Measurements from ENCODE around the gene NGDN. TPM values are rescaled to one million over a fixed set of nuclear protein-coding genes. Genes with fewer than 3 reads are reported as not detected.

The NGDN gene
- total and polyA plus RNA-seq, 9 donors: 37.0 to 46.9 (median 39.6) TPM

GRCh38 chr14:23520899-23521533, 51.5 kb downstream of the NGDN start:
- H3K4me3 ChIP-seq (ENCODE audit: low read length): no peak overlapping the region
- DNase-seq: no peak
- no peaks in the 10 kb centered on the region for H3K4me1 ChIP-seq (ENCODE audit: control insufficient read depth, insufficient read depth, low read length)
- WGBS (ENCODE audit: insufficient coverage): 75% methylated on average over 6 of the region's 14 CpGs
- H3K9me3 ChIP-seq (replicated peaks; ENCODE audit: control insufficient read depth, low read depth, low read length): no peaks in the 10 kb centered on the region
- H3K36me3 ChIP-seq (ENCODE audit: control insufficient read depth, insufficient read depth, low read length): peaks cover 2% of the 10 kb centered on the region
- no peak overlapping the region for H3K27ac ChIP-seq (ENCODE audit: low read length)
- no peaks in the 10 kb centered on the region for H3K27me3 ChIP-seq (ENCODE audit: control insufficient read depth, insufficient read depth, low read length)

- 84% methylated on average over 12 of the region's 20 CpGs for WGBS (ENCODE audit: insufficient coverage)
- no peaks in the 10 kb centered on the region for H3K27me3 ChIP-seq (ENCODE audit: control insufficient read depth, insufficient read depth, low read length)
- H3K4me3 ChIP-seq (ENCODE audit: low read length): no peak overlapping the region
- no peaks in the 10 kb centered on the region for H3K9me3 ChIP-seq (replicated peaks; ENCODE audit: control insufficient read depth, low read depth, low read length)
- DNase-seq: no peak
- H3K27ac ChIP-seq (ENCODE audit: low read length): no peak overlapping the region
- H3K4me1 ChIP-seq (ENCODE audit: control insufficient read depth, insufficient read depth, low read length): no peaks in the 10 kb centered on the region
- peaks cover 3% of the 10 kb centered on the region for H3K36me3 ChIP-seq (ENCODE audit: control insufficient read depth, insufficient read depth, low read length)
Measured at GRCh38 chr14:23521785-23522640, 52.5 kb downstream of the NGDN start.

- no peaks in the 10 kb centered on the region for H3K9me3 ChIP-seq (replicated peaks; ENCODE audit: control insufficient read depth, low read depth, low read length)
- no peak overlapping the region for H3K4me3 ChIP-seq (ENCODE audit: low read length)
- H3K27ac ChIP-seq (ENCODE audit: low read length): no peak overlapping the region
- peaks cover 8% of the 10 kb centered on the region for H3K36me3 ChIP-seq (ENCODE audit: control insufficient read depth, insufficient read depth, low read length)
- no peak for DNase-seq
- H3K4me1 ChIP-seq (ENCODE audit: control insufficient read depth, insufficient read depth, low read length): no peaks in the 10 kb centered on the region
- H3K27me3 ChIP-seq (ENCODE audit: control insufficient read depth, insufficient read depth, low read length): no peaks in the 10 kb centered on the region
- 80% methylated on average over 3 of the region's 9 CpGs for WGBS (ENCODE audit: insufficient coverage)
Measured at GRCh38 chr14:23522643-23523198, 53.2 kb downstream of the NGDN start.

- DNase-seq: no peak
- WGBS (ENCODE audit: insufficient coverage): 86% methylated on average over 15 of the region's 16 CpGs
- no peak overlapping the region for H3K27ac ChIP-seq (ENCODE audit: low read length)
- no peaks in the 10 kb centered on the region for H3K27me3 ChIP-seq (ENCODE audit: control insufficient read depth, insufficient read depth, low read length)
- H3K36me3 ChIP-seq (ENCODE audit: control insufficient read depth, insufficient read depth, low read length): peaks cover 8% of the 10 kb centered on the region
- no peaks in the 10 kb centered on the region for H3K9me3 ChIP-seq (replicated peaks; ENCODE audit: control insufficient read depth, low read depth, low read length)
- H3K4me3 ChIP-seq (ENCODE audit: low read length): no peak overlapping the region
- no peaks in the 10 kb centered on the region for H3K4me1 ChIP-seq (ENCODE audit: control insufficient read depth, insufficient read depth, low read length)
Measured at GRCh38 chr14:23523229-23524016, 53.9 kb downstream of the NGDN start.

GRCh38 chr14:23524954-23525353, 55.5 kb downstream of the NGDN start:
- Histone ChIP-seq H3K27ac (ENCODE audit: low read length) (no peak overlapping the region), H3K4me3 (ENCODE audit: low read length) (no peak overlapping the region), H3K4me1 (ENCODE audit: control insufficient read depth, insufficient read depth, low read length) (no peaks in the 10 kb centered on the region), H3K27me3 (ENCODE audit: control insufficient read depth, insufficient read depth, low read length) (no peaks in the 10 kb centered on the region), H3K36me3 (ENCODE audit: control insufficient read depth, insufficient read depth, low read length) (peaks cover 8% of the 10 kb centered on the region), H3K9me3 (replicated peaks; ENCODE audit: control insufficient read depth, low read depth, low read length) (no peaks in the 10 kb centered on the region)
- DNase-seq: no peak
- 91% methylated on average over 11 of the region's 14 CpGs for whole genome bisulfite sequencing (ENCODE audit: insufficient coverage)

GRCh38 chr14:23525611-23526010, 56.1 kb downstream of the NGDN start:
- H3K27ac ChIP-seq (ENCODE audit: low read length): no peak overlapping the region
- peaks cover 8% of the 10 kb centered on the region for H3K36me3 ChIP-seq (ENCODE audit: control insufficient read depth, insufficient read depth, low read length)
- no peaks in the 10 kb centered on the region for H3K9me3 ChIP-seq (replicated peaks; ENCODE audit: control insufficient read depth, low read depth, low read length)
- 80% methylated on average over 7 of the region's 8 CpGs for WGBS (ENCODE audit: insufficient coverage)
- no peak overlapping the region for H3K4me3 ChIP-seq (ENCODE audit: low read length)
- no peaks in the 10 kb centered on the region for H3K27me3 ChIP-seq (ENCODE audit: control insufficient read depth, insufficient read depth, low read length)
- no peaks in the 10 kb centered on the region for H3K4me1 ChIP-seq (ENCODE audit: control insufficient read depth, insufficient read depth, low read length)
- DNase-seq: no peak

Other genes starting within 250 kb of the NGDN start
- gene RNF212B, start 231.8 kb upstream of the NGDN start, total RNA-seq: not detected
- gene RNF212B, start 231.8 kb upstream of the NGDN start, polyA plus RNA-seq (ENCODE audit: insufficient read depth in 1 of 8, insufficient read length in 8 of 8, low replicate concordance in 1 of 8): under 1 TPM in 1 of 8 donors, not detected in 7; 0.52 TPM
- 8.6 TPM for gene HOMEZ, start 183.6 kb upstream of the NGDN start, total RNA-seq
- gene HOMEZ, start 183.6 kb upstream of the NGDN start, polyA plus RNA-seq (ENCODE audit: insufficient read depth in 1 of 8, insufficient read length in 8 of 8, low replicate concordance in 1 of 8): 10 to 100 TPM in 5 of 8 donors, 1 to 10 TPM in 3; 8.9 to 12.6 (median 11.1) TPM
- 7.5 TPM for gene PPP1R3E, start 166.8 kb upstream of the NGDN start, total RNA-seq
- 10 to 100 TPM in 5 of 8 donors, 1 to 10 TPM in 3; 8.0 to 19.2 (median 12.3) TPM for gene PPP1R3E, start 166.8 kb upstream of the NGDN start, polyA plus RNA-seq (ENCODE audit: insufficient read depth in 1 of 8, insufficient read length in 8 of 8, low replicate concordance in 1 of 8)
- 15.1 TPM for gene BCL2L2, start 162.9 kb upstream of the NGDN start, total RNA-seq
- gene BCL2L2, start 162.9 kb upstream of the NGDN start, polyA plus RNA-seq (ENCODE audit: insufficient read depth in 1 of 8, insufficient read length in 8 of 8, low replicate concordance in 1 of 8): 10 to 100 TPM; 26.1 to 39.3 (median 31.6) TPM
- 58.2 TPM for gene PABPN1, start 148.2 kb upstream of the NGDN start, total RNA-seq
- gene PABPN1, start 148.2 kb upstream of the NGDN start, polyA plus RNA-seq (ENCODE audit: insufficient read depth in 1 of 8, insufficient read length in 8 of 8, low replicate concordance in 1 of 8): 100 to 1,000 TPM; 103 to 134 (median 123) TPM
- 15.5 TPM for gene SLC22A17, start 116.8 kb upstream of the NGDN start, total RNA-seq
- 10 to 100 TPM; 18.2 to 26.8 (median 20.3) TPM for gene SLC22A17, start 116.8 kb upstream of the NGDN start, polyA plus RNA-seq (ENCODE audit: insufficient read depth in 1 of 8, insufficient read length in 8 of 8, low replicate concordance in 1 of 8)
- gene EFS, start 104.5 kb upstream of the NGDN start, total RNA-seq: 20.8 TPM
- gene EFS, start 104.5 kb upstream of the NGDN start, polyA plus RNA-seq (ENCODE audit: insufficient read depth in 1 of 8, insufficient read length in 8 of 8, low replicate concordance in 1 of 8): 10 to 100 TPM; 35.1 to 51.4 (median 45.4) TPM
- gene IL25, start 96.9 kb upstream of the NGDN start, total RNA-seq: not detected
- not detected for gene IL25, start 96.9 kb upstream of the NGDN start, polyA plus RNA-seq (ENCODE audit: insufficient read depth in 1 of 8, insufficient read length in 8 of 8, low replicate concordance in 1 of 8)
- gene CMTM5, start 92.7 kb upstream of the NGDN start, total RNA-seq: 1.1 TPM
- gene CMTM5, start 92.7 kb upstream of the NGDN start, polyA plus RNA-seq (ENCODE audit: insufficient read depth in 1 of 8, insufficient read length in 8 of 8, low replicate concordance in 1 of 8): 1 to 10 TPM in 6 of 8 donors, under 1 TPM in 2; 0.88 to 4.5 (median 2.5) TPM
- 0.66 TPM for gene MYH6, start 61.4 kb upstream of the NGDN start, total RNA-seq
- 1 to 10 TPM; 3.4 to 7.2 (median 4.4) TPM for gene MYH6, start 61.4 kb upstream of the NGDN start, polyA plus RNA-seq (ENCODE audit: insufficient read depth in 1 of 8, insufficient read length in 8 of 8, low replicate concordance in 1 of 8)
- 124 TPM for gene MYH7, start 34.0 kb upstream of the NGDN start, total RNA-seq
- gene MYH7, start 34.0 kb upstream of the NGDN start, polyA plus RNA-seq (ENCODE audit: insufficient read depth in 1 of 8, insufficient read length in 8 of 8, low replicate concordance in 1 of 8): 100 to 1,000 TPM; 345 to 948 (median 605) TPM
- gene ZFHX2, start 82.1 kb downstream of the NGDN start, total RNA-seq: 0.35 TPM
- 1 to 10 TPM; 1.2 to 2.5 (median 1.8) TPM for gene ZFHX2, start 82.1 kb downstream of the NGDN start, polyA plus RNA-seq (ENCODE audit: insufficient read depth in 1 of 8, insufficient read length in 8 of 8, low replicate concordance in 1 of 8)
- gene THTPA, start 86.6 kb downstream of the NGDN start, total RNA-seq: 8.2 TPM
- gene THTPA, start 86.6 kb downstream of the NGDN start, polyA plus RNA-seq (ENCODE audit: insufficient read depth in 1 of 8, insufficient read length in 8 of 8, low replicate concordance in 1 of 8): 10 to 100 TPM; 11.1 to 14.2 (median 13.4) TPM
- gene AP1G2, start 98.1 kb downstream of the NGDN start, total RNA-seq: 9.5 TPM
- 10 to 100 TPM; 13.9 to 30.0 (median 19.7) TPM for gene AP1G2, start 98.1 kb downstream of the NGDN start, polyA plus RNA-seq (ENCODE audit: insufficient read depth in 1 of 8, insufficient read length in 8 of 8, low replicate concordance in 1 of 8)
- 0.53 TPM for gene JPH4, start 109.1 kb downstream of the NGDN start, total RNA-seq
- 1 to 10 TPM in 4 of 8 donors, under 1 TPM in 4; 0.26 to 3.0 (median 0.95) TPM for gene JPH4, start 109.1 kb downstream of the NGDN start, polyA plus RNA-seq (ENCODE audit: insufficient read depth in 1 of 8, insufficient read length in 8 of 8, low replicate concordance in 1 of 8)
- gene DHRS2, start 166.7 kb downstream of the NGDN start, total RNA-seq: 0.09 TPM
- under 1 TPM in 6 of 8 donors, not detected in 2; 0.05 to 0.23 (median 0.12) TPM for gene DHRS2, start 166.7 kb downstream of the NGDN start, polyA plus RNA-seq (ENCODE audit: insufficient read depth in 1 of 8, insufficient read length in 8 of 8, low replicate concordance in 1 of 8)